ENCODE data around the gene PRSS57.
"Not testable (repeated sequence)": the region's sequence is repeated elsewhere in the genome, so short reads cannot be mapped to it uniquely, and the experiment has no call there.

PRSS57 gene

GRCh38 chr19:695352-695949 is at the start of gene PRSS57:
Gene PRSS57, minus strand, starts transcription at chr19:695452. Its CDS starts 22 bp downstream, at chr19:695430.
- no peak for FAIRE-seq

- no peak for FAIRE-seq
Measured at GRCh38 chr19:743168-743687, 48.0 kb upstream of the PRSS57 start.

DNA sequence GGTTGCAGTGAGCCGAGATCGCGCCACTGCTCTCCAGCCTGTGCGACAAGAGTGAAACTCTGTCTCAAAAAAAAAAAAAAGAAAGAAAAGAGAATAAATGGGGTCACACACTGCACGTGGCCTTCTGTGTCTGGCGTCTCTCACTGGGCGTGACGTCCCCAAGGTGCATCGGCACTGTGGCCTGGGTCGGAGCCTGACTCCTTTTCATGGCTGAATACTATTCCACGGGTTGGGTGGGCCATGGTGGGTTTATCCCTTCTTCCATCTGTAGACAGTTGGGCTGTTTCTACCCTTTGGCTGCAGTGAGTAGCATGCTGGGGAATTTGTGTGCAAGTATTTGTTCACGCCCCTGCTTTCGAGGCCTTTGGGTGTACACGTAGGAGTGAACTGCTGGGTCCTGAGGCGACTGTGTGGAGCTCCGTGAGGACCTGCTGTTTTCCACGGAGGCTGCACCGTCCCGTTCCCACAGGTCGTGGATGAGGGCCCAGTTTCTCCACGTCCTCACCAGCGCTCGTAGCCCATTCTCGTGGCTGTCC is 47.4 kb upstream of the PRSS57 start:
- FAIRE-seq, result no peak

- no peak for FAIRE-seq
Measured at GRCh38 chr19:741506-742131, 46.4 kb upstream of the PRSS57 start.

- FAIRE-seq, result not testable (repeated sequence)
Measured at GRCh38 chr19:740816-741505, 45.7 kb upstream of the PRSS57 start.

- no peak for FAIRE-seq
Measured at GRCh38 chr19:739998-740715, 44.9 kb upstream of the PRSS57 start.

GRCh38 chr19:738509-739128 is 43.4 kb upstream of the PRSS57 start:
- FAIRE-seq, result no peak

DNA sequence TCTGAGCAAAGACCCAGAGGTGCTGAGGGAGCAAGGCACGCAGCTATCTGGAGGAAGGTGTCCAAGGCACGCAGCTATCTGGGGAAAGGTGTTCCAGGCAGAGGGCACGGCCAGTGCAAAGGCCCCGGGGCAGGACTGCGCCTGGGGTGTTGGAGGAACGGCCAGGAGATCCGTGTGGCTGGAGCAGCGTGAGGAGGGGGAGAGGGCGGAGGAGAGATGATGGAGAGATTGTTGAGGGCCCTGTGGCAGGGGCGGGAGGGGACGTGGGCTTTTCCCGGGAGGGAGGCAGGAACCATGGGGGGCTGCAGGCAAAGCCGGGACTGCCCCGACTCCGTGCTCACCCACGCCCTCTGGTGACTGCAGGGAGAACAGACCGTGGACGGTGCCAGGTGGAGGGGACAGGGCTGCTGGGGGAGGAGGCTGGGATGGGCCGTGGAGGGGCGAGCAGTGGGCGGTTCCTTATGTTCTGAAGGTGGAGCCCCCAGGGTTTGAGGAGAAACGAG is 42.4 kb upstream of the PRSS57 start:
- FAIRE-seq, result no peak

DNA sequence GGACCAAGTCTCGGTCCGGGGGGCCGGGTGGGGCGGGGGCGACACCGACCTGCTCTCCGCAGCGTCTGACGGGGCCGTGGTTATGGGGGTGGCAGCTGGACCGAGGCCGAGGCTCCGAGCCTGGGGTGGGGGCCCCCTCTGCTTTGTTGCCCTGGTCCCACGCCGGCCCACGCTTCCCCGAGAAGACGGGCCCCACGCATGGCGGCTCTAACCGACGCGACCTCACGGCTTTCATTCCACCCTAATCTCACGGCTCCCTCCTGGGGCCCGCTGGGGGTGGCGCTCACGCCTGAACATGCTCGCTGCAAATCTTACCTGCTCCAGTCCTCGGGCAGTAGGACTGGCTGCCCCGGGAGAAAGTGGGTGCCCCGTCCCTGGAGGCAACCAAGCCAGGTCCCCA is 40.9 kb upstream of the PRSS57 start:
- no peak for FAIRE-seq

DNA sequence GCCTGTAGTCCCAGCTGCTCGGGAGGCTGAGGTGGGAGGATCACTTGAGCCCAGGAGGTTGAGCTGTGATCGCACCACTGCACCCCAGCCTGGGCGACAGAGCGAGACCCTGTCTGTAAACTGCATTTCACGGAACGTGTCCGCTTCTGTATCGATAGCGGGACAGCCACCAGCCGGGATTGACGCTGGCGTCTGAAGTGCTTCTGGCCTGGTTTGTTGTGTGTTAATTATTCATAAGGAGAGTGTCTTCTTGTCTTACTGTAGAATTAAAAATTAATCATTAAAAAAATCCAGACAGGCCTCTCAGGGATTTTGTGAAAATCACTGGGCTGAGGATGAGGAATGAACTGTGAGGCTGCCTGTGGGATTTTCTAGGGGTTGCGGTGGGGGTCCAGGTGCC is 39.5 kb upstream of the PRSS57 start:
- FAIRE-seq, result no peak

GRCh38 chr19:732148-733069 is 37.2 kb upstream of the PRSS57 start:
- FAIRE-seq, result no peak

DNA sequence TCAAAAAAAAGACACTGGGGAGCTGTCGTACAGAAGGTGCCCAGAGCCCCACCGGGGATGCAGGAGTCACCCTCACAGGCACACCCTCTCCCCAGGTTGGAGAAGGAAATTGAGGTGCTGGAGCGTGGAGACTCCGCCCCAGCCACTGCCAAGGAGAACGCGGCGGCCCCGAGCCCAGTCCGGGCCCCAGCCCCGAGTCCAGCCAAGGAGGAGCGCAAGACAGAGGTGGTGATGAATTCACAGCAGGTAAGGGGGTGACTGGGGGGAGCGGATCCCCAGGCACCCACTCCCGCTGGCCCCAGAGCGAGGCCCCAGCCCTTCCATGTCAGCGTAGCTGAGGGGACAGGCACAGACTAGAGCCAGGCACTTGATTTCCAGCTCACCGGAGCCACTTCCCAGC is 35.7 kb upstream of the PRSS57 start:
- no peak for FAIRE-seq

DNA sequence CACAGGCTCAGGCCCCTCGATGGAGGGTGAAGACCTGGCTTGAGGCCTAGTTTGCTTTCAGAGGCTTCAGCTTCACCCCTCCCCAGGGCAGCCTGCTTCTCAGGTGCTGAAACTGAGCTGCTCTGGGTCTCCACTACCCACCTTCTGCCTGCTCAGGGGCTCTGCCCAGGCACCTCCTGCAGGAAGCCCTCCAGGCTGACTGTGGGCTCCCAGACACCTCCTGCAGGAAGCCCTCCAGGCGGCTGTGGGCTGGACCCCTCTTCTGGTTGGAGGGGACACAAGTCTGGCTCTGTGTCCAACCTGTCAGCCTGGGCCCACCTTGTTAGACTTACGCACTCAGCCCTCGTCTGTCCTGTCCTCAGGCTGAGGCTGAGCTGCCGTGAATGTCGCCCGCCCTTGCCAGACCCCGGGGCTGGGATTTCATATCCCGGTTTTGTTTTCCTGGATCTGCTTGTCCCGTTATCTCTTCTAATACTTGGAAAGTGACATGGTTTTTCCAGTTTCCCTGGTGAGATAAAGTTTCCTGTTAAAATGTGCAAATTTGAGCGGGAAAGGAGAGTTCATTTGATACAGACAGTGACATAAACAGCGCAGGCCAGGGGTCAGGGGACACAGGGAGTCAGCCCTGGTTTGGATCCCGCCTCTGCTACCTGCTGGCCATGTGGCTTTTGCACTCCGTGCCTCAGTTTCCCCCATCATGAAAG is 34.9 kb upstream of the PRSS57 start:
- FAIRE-seq, result no peak

DNA sequence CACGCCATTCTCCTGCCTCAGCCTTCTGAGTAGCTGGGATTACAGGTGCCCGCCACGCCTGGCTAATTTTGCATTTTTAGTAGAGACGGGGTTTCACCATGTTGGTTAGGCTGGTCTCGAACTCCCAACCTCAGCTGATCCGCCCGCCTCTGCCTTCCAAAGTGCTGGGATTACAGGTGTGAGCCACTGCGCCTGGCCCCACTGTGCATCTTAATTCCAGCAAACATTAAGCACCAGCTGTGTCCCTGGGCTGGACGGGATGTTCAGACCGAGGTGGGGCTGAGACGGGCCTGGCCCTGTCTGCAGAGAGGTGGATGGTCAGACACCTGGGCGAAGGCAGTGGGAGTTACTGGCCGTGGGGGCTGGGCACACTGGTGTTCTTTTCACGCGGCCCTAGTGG is 34.3 kb upstream of the PRSS57 start:
- not testable (repeated sequence) for FAIRE-seq

- no peak for FAIRE-seq
Measured at GRCh38 chr19:728011-728410, 32.8 kb upstream of the PRSS57 start.

GRCh38 chr19:726993-727956 is 32.0 kb upstream of the PRSS57 start:
- no peak for FAIRE-seq

GRCh38 chr19:725461-726089 is 30.3 kb upstream of the PRSS57 start:
- FAIRE-seq, result no peak

DNA sequence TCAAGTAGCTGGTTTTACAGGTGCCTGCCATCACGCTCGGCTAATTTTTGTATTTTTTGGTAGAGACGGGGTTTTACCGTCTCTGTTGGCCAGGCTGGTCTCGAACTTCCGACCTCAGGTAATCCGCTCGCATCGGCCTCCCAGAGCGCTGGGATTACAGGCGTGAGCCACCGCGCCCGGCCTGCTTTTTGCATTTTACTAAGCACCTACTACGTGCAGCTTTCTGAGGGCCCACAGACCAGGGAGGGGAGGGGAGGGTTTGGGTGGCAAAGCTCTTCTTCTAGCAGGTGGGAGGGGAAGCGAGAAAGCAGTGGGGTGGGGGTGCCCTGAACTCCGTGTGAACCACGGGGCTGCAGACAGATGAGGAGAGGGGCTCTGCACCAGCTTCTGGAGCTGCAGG is 28.5 kb upstream of the PRSS57 start:
- no peak for FAIRE-seq

- FAIRE-seq, result no peak
Measured at GRCh38 chr19:723247-723646, 28.0 kb upstream of the PRSS57 start.

Measured in colon (tissue), 2 donors.